NCI-H146 treated with DMSO at 0.1 percent for 48 hours (cell line): ENCODE data around the gene PIK3CD.
"Not testable (repeated sequence)": the region's sequence is repeated elsewhere in the genome, so short reads cannot be mapped to it uniquely, and the experiment has no call there.

Source experiments
- DNase-seq: peaks from one replicate; lab custom pipeline; 2025; ENCODE audit not compliant: unreplicated experiment; lab: John Stamatoyannopoulos, UW

PIK3CD gene

DNA sequence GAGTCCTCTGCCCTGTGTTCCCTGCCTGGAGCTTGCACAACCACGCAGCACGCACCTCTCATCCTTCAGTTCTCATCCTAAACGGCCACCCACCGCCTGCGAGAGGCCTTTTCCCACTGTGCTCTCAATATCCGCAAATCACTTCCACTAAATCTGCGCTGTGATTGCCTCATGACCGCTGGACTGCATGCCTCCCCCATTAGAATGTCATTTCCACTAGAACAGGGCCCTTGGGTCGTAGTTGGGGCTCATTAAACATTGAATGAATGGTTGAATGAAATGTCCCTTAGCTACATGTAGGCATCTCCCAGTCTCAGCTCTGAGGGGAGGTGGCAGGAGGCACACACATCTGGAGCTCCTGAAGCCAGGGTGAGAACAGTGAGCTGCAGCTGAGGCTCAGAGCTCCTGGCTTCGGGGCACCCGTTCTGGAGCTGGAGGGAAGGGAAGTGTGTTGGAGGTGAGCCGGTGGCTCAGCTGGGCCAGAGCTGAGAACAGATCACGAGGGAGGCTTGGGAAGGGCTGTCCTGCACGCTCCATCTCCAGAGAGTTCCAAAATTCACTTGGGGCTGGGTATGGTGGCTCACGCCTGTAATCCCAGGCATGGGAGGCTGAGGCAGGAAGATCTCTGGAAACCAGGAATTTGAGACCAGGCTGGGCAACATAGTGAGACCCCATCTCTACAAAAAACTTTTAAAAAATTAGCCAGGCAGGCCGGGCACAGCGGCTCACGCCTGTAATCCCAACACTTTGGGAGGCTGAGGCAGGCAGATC lies 32.4 kb upstream of the PIK3CD start:
- no peak for DNase-seq

DNA sequence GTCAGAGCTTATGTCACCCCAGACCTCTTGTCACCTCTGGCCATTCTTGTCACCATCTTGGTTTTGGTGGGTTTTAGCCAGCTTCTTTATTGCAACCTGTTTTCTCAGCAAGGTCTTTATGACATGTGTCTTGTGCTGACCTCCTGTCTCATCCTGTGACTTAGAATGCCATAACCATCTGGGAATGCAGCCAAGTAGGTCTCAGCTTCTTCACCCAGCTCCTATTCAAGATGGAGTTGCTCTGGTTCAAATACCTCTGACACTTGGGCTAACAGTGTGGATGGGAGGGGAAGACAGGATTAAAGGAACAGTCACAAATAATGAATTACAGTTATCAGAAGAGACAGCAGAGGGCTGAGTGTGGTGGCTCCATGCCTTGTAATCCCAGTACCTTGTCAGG lies 30.5 kb upstream of the PIK3CD start:
- DNase-seq: no peak

DNA sequence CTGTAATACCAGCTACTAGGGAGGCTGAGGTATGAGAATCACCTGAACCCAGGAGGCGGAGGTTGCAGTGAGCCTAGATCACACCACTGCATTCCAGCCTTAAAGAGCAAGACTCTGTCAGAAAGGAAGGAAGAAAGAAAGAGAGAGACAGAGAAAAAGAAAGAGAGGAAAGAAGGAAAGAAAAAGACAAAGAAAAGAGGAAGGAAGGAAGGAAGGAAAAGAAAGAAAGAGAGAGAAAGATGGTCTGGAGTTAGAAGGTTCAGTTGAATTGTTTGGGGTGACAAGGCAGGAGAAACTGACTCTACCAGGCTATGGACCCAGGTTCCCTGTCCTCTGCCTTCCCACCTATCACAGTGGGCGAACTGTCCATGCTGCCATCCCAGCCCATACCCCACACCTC lies 27.4 kb upstream of the PIK3CD start:
- no peak for DNase-seq

DNA sequence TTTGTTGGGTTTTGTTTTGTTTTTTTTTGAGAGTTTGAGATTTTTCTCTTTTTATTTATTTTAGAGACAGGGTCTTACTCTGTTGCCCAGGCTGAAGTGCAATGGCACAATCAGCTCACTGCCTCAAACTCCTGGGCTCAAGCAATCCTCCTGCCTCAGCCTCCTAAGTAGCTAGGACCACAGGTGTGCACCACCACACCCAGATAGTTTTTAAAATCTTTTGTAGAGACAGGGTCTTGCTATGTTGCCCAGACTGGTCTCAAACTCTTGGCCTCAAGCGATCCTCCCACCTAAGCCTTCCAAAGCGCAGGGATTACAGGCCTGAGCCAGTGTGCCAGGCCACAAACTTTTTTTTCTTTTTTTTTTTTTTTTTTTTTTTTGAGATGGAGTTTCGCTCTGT lies 26.5 kb upstream of the PIK3CD start:
- not testable (repeated sequence) for DNase-seq

DNA sequence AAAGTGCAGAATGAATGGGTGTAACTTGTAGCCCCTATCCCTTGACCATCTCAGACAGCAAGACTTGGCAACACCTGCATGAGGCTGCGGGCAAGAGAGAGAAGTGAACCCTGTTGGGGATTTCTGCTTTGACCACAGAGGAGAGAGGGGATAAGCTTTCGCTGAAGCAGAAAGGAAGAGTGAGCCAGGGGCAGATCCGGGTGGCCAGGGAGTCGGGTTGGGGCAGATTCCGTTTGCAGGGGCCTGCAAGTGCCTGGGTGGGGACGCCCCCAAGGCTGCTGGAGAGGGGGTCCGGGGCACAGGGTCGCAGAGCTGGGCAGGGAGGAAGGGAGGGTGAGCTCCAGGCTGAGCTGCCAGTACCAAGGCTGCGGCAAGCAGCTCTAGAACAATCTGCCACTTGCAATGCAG lies 25.3 kb upstream of the PIK3CD start:
- DNase-seq: no peak

DNA sequence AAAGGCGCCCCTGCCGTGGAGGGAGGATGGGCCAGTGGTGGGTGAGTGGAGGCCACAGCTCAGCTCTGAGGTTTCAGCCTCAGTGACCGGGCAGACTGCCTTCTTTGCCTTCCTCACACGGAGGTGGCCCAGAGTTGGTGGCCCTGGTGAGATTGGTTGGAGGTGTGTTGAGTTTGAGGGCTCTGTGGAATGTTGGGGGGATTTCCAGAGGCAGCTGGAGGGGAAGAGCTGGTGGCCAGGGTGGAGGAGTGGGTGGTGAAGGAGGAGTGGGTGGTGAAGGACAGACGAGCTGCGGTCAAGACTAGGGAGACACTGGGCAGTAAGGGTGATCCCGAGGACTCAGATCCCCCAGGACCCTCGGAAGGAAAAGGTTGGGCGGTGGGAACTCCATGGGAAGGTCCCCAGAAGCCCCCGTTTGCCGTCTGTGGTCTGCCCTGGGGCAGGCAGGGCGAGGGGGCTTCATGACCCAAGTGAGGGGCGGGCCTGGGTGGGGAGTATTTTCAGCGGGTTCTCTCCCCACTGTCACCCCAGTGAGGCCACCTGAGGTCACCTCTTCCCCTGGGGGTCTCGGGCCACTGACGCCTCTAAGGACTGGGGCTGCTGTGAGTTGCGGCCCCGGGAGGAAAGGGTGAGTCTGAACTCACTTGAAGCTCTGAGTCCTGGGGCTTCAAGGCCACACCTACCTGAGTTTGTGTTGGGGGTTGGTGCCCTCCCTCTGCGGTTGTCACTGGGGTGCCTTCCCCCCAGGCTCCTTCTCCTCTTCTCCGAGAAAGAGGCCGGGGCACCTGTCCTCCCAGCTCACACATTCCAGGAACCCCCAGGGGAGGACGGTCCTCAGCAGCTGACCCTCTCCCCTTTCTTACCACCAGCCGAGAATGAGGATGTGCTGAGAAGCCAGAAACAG lies 22.7 kb upstream of the PIK3CD start:
- no peak for DNase-seq

DNA sequence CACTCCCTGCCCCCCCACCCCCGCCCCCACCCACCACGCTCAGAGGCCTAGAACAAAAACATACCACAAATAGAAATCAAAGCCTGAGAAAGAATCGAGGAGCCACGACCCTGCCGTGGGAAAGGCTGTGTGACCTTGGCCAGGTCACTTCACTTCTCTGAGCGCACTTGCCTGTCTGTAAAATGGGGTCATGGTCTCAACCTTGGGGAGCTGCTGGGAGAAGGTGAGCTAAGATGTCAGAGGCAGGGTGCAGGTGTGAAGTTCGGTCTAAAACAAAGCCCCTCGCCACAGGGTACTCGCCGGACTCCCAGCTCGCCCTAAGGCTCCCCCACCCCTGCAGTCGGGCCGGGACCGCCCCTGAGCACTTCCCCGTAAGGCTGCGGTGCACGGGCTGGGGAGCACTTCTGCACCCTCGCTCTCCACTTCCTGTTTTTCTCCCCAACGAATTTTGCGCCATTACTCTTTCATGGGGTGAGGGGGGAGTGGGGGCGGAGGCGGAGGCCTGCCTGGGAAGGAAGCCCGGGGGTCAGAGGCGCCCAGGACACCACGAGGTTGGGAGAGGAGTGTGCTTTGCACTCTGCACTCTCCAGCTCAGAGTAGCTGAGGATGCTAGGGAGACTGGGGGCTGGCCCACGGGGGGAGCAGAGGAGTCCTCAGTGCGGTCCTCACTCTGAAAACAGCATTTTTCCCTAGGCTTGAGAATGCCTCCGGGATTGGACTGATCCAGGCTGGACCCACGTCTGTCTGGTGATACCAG lies 21.9 kb upstream of the PIK3CD start:
- DNase-seq: no peak

DNA sequence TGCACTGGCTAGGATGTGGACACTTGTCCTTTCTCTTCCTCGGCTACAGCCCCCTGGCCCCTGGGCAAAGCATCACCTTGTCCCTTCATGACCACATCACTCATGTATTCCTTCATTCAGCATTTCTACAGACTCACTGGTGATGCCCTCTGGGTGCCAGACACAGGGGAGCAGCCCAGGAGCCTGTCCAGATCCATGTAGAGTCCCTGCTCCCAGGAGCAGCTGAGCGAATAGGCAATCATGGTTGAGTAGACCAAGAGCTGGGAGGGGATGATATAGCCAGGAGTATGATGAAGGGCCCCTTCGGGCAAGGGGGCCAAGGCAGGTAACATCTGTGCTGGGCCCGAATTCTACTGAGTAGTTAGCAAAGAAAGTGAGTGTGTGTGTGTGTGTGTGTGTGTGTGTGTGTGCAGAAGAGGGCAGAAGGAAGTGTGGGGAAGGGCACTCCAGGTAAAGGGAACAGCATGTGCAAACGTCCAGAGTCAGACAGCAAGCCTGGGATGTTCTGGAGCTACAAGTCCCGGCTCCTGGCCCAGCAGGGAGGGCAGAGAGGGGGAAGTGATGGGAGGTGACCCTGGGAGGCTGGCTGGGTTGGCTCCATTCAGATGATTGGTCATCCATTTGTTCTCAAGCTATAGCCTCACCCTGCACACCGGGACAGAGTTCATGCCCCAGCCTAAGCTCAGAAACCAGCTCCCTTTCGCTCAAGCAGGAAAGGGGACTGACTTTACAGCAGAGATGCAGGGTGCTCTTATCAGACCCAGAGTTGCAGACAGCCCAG lies 21.0 kb upstream of the PIK3CD start:
- no peak for DNase-seq

DNA sequence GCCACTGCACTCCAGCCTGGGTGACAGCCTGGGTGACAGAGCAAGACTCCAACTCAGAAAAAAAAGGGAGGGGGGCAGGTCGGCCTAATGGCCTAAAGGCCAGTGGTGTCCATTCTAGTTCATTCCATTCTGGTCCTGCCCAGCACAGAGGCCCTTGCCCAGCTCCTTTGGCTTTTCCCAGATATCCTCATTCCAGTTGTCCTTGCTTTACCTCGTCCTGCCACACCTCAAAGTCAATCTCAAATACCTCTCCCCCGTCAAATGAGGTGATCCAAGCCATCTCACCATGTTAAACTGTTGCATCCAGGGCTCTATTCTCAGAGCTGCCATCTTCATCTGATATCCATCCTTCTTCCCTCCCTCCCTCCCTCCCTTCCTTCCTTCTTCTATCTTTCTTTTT lies 19.9 kb upstream of the PIK3CD start:
- DNase-seq: no peak

DNA sequence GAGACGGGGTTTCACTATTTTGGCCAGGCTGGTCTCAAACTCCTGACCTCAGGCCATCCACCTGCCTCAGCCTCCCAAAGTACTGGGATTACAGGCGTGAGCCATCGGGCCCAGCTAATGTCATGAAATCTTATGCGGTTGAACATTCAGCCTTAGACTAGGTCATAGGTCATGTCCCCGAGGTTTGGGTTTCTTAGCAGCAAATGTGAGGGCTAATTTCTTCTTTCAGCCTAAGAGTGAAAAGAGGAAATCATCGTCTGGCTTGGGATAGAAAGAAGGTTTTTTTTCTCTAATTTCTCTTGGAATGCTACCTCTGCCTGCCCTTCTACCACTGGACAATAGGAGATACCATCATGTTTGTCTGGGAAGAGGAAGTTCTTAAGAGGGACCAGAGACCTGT lies 18.0 kb upstream of the PIK3CD start:
- no peak for DNase-seq

DNA sequence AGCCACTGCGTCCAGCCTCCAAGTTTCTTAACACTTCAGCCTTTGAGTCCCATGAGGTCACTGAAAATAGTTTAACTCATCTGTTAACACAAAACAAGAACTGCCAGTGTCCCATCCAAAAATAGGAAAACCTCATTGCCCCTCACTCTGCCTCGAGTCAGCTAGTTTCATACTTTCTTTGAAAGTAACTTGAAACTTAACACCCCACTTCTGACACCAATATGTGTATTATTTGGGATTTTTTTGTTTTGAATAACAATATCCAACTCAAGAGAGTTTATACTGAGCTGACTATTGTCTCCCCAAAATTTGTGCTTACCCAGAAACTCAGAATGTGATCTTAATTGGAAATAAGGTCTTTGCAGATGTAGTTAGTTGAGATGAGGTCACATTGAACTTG lies 16.9 kb upstream of the PIK3CD start:
- DNase-seq: no peak

DNA sequence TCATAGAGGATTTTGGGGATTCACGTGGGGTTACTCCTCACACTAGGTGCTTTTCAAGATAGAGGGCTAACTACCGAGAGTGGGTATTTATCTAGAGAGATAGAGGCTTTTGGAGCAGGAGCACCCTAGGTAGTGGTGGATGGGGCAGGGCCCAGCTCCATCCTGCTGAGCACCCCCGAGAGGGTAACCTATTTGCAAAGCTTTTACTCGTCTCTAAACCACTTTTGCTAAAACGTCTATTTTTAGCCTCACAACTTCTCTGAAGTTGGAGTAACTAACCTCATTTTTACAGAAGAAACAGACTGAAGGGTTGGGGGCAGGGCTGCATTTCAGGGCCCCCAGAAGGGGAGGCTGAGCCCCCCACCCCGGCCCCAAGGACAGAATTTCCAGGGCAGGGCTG lies 12.3 kb upstream of the PIK3CD start:
- no peak for DNase-seq

DNA sequence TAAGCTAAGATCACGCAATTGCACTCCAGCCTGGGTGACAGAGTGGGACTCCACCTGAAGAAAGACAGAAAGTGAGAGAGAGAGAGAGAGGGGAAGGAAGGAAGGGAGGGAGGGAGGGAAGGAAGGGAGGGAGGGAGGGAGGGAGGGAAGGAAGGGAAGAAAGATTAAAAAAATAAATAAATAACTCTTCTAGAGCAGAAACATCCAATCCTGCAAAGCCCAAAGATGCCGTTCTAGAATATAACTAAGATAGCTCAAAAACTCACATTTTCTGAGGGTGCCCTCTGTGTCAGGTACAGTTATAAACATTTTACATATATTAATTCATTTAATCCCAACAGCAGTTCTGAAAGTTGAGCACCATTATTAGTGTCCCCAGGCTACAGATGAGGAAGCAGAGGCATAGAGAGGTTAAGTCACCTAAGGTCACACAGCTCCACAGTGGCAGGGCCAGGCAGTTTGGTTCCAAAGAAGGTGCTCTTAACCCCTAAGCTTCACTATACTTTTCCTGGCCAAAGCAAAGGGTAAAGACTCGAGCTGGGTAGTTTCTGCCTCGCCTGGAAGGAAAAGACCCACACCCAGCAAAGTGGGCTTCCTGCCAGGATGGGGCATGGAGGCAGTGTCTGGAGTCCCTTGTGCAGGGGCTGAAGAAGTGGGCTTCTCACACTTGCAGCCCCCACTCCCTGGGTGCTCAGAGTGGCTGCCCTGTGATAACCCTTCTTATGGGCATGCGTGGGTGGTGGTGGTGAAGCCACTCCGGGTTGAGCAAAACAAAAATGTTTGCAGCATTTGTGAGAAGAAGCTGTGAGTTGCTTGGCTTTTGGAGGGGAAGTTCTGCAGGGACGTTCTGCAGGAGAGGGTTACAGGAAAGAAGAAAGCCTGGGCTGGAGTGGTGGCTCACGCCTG lies 7.9 kb upstream of the PIK3CD start:
- DNase-seq: no peak

DNA sequence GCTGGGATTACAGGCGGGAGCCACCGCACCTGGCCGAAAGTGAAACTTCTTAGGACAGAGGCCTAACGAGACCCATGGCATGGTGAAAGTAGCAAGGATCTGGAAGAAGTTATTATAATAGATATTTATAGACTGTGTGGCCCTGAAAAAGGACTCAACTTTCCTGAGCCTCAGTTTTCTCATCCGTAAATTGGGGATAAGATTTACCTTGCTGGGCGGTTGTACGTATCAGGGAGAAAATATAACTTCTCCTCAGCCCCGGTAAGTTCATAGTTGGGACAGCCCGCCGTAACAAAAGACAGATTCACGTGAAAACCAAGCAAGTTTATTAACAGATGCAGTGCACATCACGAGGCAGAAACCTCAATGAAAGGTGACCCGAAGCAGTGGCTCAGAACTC lies 5.5 kb upstream of the PIK3CD start:
- DNase-seq: no peak

DNA sequence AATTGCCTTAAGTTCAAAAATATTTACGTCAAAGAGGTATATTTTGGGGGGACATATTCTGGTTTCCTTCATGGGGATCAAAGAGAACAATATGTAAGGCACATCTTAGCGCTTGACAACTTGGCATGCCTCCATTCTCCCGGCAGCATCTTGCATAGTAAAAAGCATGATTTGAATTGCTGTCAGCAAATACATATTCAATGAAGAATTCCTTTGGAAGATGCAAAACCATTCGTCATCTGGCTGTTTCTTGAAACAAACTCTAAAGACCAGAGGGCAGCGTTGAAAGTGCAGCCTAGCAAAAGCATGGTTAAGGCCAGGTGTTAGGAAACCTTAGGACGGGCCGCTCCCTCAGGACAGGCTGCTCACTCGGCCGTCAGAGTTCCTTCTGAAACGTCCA lies 3.4 kb upstream of the PIK3CD start:
- DNase-seq: no peak

DNA sequence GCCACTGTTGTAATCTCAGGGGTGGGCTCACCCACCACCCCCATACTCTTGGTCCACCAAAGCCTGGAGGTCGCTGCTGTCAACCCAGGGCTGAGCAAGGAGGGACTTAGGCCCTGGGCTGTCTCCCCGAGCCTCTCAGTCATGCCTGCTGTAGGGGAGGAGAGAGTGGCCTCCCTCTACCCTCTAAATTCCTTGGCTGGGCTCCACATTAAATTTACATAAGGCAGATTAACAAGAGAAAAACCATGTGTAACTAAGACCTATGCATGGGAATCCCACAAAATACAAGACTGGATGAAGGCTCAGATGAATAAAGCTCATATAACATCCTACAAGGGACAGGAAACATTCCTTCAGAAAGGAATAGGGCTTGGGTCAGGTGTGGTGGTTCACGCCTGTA lies 1.8 kb upstream of the PIK3CD start:
- no peak for DNase-seq

DNA sequence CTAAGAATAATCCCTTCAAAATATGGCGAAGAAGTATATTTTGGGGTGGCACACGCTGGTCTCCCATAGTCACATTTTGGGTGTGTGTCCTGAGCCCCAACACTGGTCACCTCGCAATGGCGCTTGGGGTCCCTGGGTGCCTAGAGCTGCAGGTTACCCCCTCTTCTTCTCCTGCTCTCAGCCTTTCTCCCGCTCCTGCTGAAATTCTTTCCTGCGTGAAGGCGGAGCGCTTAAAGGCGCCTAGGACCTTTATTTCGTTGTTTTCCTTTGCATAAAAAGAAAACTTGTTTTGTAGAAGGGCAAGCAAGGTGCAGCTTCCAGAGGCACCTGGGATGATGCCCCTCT lies 339 bp upstream of the PIK3CD start:
- no peak for DNase-seq

DNA sequence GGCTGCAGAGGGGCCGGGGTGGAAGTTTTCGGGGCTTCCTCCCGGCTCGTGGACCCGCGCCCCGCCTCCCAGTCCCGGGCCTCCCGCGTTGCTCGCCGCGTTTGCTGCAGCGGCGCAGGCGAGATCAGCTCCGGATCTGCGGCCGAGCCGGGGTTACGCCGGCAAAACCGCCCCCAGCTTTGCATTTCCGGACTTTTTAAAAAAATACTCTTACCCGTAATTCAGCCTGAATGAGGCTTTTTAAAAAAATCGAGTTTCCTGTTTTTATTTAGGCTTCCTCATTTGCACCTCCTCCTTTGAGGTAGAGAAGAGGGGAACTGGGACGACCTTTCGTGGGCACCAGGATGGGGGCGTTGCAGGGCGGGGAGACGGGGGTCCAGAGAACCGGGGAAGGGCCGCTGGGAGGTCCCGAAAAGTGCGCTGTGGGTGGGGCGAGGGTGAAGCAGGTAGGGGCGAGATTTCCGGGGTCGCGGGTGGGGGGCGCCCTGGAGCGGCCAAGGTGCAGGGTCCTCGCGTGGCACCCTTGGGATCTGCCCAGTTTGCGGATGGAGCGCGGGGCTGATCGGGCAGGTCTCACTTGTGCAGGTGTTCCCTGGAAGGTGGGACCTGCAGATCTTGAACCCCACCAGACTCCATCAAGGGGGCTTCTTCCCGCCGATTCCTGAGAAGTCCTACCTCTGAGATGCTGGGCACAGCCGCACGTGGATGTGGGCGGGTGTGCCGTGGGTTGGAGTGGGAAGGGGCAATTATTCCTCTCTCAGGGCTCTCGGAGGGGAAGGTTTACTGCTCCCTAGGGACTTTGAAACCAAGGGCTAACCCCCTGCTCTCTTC lies 1.1 kb downstream of the PIK3CD start:
- no peak for DNase-seq

DNA sequence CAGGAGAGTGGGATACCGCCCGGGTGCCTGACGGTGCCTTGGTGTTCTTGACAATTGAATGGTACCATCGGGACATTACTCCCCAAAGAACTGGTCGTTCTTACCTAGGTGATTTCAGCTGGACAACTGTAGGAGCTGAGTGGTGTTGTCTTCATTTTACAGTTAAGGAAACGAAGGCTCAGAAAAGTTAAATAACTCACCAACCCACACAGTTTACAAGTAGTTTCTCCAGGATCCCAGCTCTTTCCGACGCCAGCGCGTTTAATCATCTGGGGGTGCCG lies 1.6 kb downstream of the PIK3CD start:
- no peak for DNase-seq
